ENCODE data around the gene NDOR1. TPM values are rescaled to one million over a fixed set of nuclear protein-coding genes. Genes with fewer than 3 reads are reported as not detected.
"Not testable (repeated sequence)": the region's sequence is repeated elsewhere in the genome, so short reads cannot be mapped to it uniquely, and the experiment has no call there.

The NDOR1 gene
- total and polyA plus RNA-seq, 7 donors: 1.5 to 6.3 (median 4.3) TPM

DNA sequence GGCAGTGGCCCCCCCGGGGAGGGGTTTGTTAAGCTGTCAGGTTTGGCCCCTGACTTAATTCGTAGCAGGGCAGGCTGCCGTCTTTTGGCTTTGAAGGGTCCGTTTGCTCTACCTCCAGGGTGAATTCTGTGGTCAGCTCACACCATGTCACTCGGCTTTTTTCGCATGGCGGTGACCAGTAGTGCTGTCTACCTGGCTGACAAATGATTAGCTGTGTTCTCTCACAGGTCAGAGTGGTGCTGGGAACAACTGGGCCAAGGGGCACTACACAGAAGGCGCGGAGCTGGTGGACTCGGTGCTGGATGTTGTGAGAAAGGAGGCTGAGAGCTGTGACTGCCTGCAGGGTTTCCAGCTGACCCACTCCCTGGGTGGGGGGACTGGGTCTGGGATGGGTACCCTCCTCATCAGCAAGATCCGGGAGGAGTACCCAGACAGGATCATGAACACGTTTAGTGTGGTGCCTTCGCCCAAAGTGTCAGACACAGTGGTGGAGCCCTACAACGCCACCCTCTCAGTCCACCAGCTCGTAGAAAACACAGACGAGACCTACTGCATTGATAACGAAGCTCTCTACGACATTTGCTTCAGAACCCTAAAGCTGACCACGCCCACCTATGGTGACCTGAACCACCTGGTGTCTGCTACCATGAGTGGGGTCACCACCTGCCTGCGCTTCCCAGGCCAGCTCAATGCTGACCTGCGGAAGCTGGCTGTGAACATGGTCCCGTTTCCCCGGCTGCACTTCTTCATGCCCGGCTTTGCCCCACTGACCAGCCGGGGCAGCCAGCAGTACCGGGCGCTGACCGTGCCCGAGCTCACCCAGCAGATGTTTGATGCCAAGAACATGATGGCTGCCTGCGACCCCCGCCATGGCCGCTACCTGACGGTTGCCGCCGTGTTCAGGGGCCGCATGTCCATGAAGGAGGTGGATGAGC is 37.0 kb downstream of the NDOR1 start:
- ATAC-seq: no peak
- Histone ChIP-seq H3K4me3 (peak overlapping the region; percentile 97), H3K27me3 (ENCODE audit: insufficient read depth in 3 of 3, low read length in 2 of 3) (no peaks in the 10 kb centered on the region), H3K9me3 (no peaks in the 10 kb centered on the region), H3K27ac (peak overlapping the region; percentile 98), H3K36me3 (ENCODE audit: insufficient read depth in 1 of 2, low read depth in 1 of 2) (peaks cover 0 to 23% of the 10 kb centered on the region in 2 donors), H3K4me1 (peaks cover 55% of the 10 kb centered on the region)
- WGBS, 3 donors: 65 to 71% (median 66%) methylated on average over 36 of the region's 36 CpGs
- DNase-seq: no peak
- intact Hi-C loops (cut with DNase I): no loop called here
- TF ChIP-seq, protein P1, sequence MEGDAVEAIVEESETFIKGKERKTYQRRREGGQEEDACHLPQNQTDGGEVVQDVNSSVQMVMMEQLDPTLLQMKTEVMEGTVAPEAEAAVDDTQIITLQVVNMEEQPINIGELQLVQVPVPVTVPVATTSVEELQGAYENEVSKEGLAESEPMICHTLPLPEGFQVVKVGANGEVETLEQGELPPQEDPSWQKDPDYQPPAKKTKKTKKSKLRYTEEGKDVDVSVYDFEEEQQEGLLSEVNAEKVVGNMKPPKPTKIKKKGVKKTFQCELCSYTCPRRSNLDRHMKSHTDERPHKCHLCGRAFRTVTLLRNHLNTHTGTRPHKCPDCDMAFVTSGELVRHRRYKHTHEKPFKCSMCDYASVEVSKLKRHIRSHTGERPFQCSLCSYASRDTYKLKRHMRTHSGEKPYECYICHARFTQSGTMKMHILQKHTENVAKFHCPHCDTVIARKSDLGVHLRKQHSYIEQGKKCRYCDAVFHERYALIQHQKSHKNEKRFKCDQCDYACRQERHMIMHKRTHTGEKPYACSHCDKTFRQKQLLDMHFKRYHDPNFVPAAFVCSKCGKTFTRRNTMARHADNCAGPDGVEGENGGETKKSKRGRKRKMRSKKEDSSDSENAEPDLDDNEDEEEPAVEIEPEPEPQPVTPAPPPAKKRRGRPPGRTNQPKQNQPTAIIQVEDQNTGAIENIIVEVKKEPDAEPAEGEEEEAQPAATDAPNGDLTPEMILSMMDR (IDR thresholded peaks at IDR 0.05): no peak

DNA sequence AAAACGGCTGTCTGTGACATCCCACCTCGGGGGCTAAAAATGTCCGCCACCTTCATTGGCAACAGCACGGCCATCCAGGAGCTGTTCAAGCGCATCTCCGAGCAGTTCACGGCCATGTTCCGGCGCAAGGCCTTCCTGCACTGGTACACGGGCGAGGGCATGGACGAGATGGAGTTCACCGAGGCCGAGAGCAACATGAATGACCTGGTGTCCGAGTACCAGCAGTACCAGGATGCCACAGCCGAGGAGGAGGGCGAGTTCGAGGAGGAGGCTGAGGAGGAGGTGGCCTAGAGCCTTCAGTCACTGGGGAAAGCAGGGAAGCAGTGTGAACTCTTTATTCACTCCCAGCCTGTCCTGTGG is 37.7 kb downstream of the NDOR1 start:
- Histone ChIP-seq H3K4me3 (peak overlapping the region; percentile 97), H3K4me1 (peaks cover 54% of the 10 kb centered on the region), H3K27ac (peak overlapping the region; percentile 58), H3K36me3 (ENCODE audit: insufficient read depth in 1 of 2, low read depth in 1 of 2) (peaks cover 0 to 23% of the 10 kb centered on the region in 2 donors)
- H3K9me3 ChIP-seq; H3K27me3 ChIP-seq (ENCODE audit: insufficient read depth in 3 of 3, low read length in 2 of 3); ATAC-seq; intact Hi-C loops (cut with DNase I); DNase-seq: not testable (repeated sequence)
- 88 to 95% (median 91%) methylated on average over 13 to 18 of the region's 18 CpGs for WGBS, 3 donors

DNA sequence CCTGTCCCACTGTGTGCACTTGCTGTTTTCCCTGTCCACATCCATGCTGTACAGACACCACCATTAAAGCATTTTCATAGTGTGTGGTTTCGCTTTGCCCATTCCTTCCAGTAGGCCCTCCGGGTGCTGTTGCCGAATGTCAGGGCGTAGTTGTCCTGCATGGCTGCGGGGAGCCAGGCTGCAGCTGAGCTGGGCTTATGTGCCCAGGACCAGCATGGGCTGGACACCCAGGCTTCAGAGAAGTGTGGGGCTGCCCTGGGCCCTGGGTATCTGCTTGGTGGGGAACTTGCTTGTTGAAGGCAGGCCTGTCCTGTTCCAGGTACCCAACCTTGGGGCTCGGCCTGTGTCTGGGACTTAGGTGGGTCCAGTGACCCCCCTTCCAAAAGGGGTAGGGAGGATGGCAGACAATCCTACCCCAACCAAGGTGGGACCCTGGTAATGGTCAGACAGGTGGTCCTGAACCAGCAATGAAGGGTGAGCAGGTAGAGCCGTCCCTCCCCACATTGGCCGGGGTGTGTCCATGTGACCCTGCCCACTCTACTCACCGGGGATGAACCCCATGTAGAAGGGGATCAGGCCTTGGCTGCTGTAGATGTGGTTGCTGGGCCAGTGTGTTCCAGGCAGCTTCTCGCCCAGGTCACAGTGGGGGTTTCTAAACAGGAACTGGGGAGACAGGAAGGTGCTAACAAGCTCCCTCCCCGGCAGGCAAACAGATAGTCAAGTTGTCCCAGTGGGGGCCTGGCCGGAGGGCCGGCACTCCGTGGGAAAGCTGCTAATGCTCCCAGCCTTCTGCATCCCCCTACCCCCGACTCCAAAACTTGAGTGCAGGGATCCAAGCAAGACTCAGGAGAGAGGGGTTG is 38.4 kb downstream of the NDOR1 start:
- DNase-seq (no peak), ATAC-seq (no peak)
- WGBS, 3 donors: 59 to 71% (median 66%) methylated on average over 15 of the region's 15 CpGs
- peak overlapping the region; percentile 58 for H3K27ac ChIP-seq
- H3K27me3 ChIP-seq (ENCODE audit: insufficient read depth in 3 of 3, low read length in 2 of 3): no peaks in the 10 kb centered on the region
- H3K36me3 ChIP-seq (ENCODE audit: insufficient read depth in 1 of 2, low read depth in 1 of 2): peaks cover 0 to 23% of the 10 kb centered on the region in 2 donors
- intact Hi-C loops (cut with DNase I): no loop called here
- H3K4me3 ChIP-seq: peak overlapping the region; percentile 97
- peaks cover 48% of the 10 kb centered on the region for H3K4me1 ChIP-seq
- no peaks in the 10 kb centered on the region for H3K9me3 ChIP-seq
- TF ChIP-seq, protein P1 (IDR thresholded peaks at IDR 0.05): no peak

DNA sequence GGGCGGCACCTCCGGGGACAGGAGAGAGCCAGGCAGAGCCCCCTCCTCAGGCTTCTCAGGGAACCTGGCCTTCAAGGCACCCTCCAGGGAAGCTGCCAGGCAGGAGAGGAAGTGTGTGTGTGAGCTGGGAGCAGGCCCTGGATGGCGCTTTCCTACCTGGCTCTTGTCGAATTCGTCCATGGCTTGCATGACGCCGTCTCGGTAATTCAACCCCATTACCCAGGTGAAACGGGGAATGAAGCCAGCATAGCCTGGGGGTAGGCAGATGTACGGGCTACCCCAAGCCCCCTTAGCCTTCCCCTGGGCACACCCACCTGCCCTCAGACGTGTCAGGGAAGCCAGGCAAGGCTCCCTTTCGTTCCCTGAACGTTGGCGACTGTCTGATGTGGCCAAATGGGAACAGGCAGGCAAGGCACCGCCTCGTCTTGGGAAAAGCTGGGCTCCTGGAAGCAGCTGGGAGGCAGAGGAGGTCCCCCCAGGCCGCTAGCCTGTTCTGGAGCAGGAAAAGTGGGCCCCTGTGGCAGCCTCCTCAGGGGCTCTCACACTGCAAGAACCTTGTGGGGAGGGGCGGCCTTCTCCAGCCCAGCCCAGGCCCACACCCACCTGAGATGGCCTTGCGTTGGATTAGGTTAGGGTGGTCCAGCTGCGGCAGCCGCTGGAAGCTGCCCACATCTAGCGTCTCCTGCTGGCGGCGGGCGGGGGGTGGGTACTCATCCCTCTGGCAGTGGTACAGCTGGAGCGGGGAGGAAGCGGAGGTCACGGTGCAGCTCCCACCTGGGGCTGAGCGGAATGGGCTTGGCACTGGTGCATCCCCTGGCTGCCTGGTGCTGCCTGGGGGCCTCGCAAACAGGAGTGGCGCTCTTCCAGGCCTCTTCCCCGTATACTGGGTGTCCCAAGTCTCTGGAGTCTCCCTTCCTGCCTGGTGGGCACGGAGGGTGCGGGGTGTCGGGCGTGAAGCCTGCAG is 39.3 kb downstream of the NDOR1 start:
- 62 to 66% (median 65%) methylated on average over 30 to 36 of the region's 36 CpGs for WGBS, 3 donors
- Histone ChIP-seq H3K27ac (peak overlapping the region; percentile 58), H3K36me3 (ENCODE audit: insufficient read depth in 1 of 2, low read depth in 1 of 2) (peaks cover 0 to 23% of the 10 kb centered on the region in 2 donors), H3K9me3 (no peaks in the 10 kb centered on the region), H3K4me1 (peaks cover 40% of the 10 kb centered on the region), H3K4me3 (no peak overlapping the region), H3K27me3 (ENCODE audit: insufficient read depth in 3 of 3, low read length in 2 of 3) (no peaks in the 10 kb centered on the region)
- DNase-seq: no peak
- intact Hi-C loops (cut with DNase I): no loop called here
- ATAC-seq: no peak
- TF ChIP-seq, protein P1 (IDR thresholded peaks at IDR 0.05): no peak
